Spleen (tissue), 7 donors: ENCODE results near the gene CCDC122.

Experiments
- CTCF ChIP-seq, 11 experiments: fragments of 200-600 bp in 7 of 11; fragments of 450-650 bp in 4 of 11; sonication (generic) in 4 of 11; IDR thresholded peaks in 8 of 11; conservative IDR thresholded peaks in 3 of 11; 1 replicate in 7 of 11; 2 replicates in 4 of 11; pipeline versions ENCODE4 v1.4.0 to v1.8.0; 2016 to 2021; ENCODE audit warnings: antibody characterized with exemption in 11 of 11, inconsistent platforms in 4 of 11, mild to moderate bottlenecking in 1 of 11
- POLR2A ChIP-seq, 3 donors: fragments of 450-650 bp; IDR thresholded peaks; one replicate each; pipeline ENCODE4 v1.5.1; 2017; ENCODE audit warnings: antibody characterized with exemption in 3 of 3, mild to moderate bottlenecking in 1 of 3
- POLR2AphosphoS5 ChIP-seq, 3 donors: sonication (generic); formaldehyde crosslinking; IDR thresholded peaks; one replicate each; pipeline ENCODE4 v1.5.1; 2017; ENCODE audit warnings: antibody characterized with exemption in 3 of 3
- donor health status: DM: no; HTN: no; CAD: no; lungs with moderate emphysema.
- donor health status: DM: no; HTN: no; CAD: no.
- donor health status: DM: no; HTN: no; CAD: no.

GRCh38 chr13:43816401-43816889 is 63.1 kb downstream of the CCDC122 start:
- TF ChIP-seq POLR2A (IDR thresholded peaks at IDR 0.05), result no peak
- no peak for TF ChIP-seq POLR2AphosphoS5 (IDR thresholded peaks at IDR 0.05)
- no peak for TF ChIP-seq CTCF (IDR thresholded peaks at IDR 0.05 in 8 of 11, conservative IDR thresholded peaks at IDR 0.05 in 3 of 11)
